NCI-H1436 treated with DMSO at 0.1 percent for 48 hours (cell line): Measurements from ENCODE around the gene SEC22A.

Experiments used
- DNase-seq: peaks from one replicate; lab custom pipeline; 2025; lab: John Stamatoyannopoulos, UW

SEC22A gene

GRCh38 chr3:123307064-123307463, 105.3 kb downstream of the SEC22A start:
- no peak for DNase-seq

- no peak for DNase-seq
These were observed 108.4 kb downstream of the SEC22A start for GRCh38 chr3:123310186-123310585.

DNA sequence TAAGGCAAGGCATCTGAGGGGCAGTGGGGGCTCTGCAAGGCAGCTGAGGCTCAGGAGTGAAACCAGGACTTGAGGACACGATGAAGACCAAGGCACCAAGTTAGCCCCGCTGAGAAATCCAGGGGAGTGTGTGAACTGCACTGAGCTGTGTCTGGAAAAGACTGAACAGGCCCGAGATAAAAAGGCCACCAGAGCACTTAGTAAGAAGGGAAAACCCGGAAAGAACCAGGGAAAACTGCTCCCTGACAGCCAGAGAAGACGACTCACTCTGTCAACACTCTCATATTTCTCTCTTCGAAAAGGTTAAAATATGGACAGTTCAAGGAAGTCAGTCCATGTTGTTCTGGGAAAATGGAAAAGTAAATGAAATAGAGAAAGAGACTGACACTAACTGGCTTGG, 109.0 kb downstream of the SEC22A start:
- no peak for DNase-seq

- no peak for DNase-seq
These were observed 109.5 kb downstream of the SEC22A start for GRCh38 chr3:123311201-123311600.

DNA sequence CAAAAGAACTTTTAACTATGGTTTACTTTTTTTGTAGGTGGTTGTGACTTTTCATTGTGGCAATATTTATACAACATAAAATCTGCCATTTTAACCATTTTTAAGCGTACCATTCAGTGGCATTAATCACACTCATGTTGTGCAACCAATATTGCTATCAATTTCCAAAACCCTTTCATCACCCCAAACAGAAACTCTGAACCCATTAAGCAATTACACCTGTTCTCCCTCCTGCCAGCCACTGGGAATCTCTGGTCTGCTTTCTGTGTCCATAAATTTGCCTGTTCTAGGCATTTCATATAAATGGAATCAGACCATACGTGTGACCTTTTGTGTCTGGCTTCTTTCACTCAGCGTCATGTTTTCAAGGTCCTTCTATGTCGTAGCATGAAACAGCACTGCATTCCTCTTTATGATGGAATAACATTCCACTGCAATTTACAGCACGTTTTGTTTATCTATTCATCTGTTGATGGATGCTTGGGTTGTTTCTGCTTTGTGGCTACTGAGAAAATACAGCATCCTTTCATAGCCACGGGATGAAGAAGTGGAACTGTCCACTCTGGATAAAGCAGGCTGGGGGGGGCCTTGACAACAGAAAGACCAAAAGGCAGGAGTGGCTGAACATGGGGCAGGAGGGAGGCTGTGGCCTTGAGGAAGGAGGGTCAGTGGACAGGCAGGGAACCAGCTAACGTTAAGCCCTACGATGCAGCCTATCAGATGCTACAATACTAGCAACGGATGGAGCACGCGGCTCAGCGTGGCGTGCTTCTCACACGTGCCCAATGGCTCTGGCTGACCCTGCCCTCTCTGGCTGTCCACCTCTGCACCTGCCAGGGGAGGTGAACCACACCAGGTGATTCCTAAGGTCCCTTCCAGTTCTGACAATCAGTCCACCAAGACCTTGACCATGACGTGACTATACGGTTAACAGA, 110.9 kb downstream of the SEC22A start:
- DNase-seq: no peak

DNA sequence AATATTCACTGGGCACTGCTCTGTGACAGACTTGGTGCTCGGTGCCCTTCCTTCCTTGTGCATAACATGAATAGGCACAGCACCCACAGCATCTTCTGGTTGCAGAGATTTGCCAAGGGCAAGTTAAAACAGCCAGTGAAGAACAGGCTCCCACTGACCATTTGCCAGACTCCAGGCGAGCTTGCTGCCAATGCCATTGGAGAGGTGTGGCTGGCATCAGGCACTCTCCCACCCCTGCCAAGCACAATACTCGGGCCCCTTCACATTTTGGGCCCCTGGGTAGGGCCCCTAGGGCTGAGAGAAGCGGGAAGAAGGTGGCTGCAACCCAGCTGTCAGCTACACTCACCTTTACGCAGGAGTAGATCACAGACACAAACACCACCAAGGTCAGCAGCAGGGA, 112.1 kb downstream of the SEC22A start:
- no peak for DNase-seq

DNA sequence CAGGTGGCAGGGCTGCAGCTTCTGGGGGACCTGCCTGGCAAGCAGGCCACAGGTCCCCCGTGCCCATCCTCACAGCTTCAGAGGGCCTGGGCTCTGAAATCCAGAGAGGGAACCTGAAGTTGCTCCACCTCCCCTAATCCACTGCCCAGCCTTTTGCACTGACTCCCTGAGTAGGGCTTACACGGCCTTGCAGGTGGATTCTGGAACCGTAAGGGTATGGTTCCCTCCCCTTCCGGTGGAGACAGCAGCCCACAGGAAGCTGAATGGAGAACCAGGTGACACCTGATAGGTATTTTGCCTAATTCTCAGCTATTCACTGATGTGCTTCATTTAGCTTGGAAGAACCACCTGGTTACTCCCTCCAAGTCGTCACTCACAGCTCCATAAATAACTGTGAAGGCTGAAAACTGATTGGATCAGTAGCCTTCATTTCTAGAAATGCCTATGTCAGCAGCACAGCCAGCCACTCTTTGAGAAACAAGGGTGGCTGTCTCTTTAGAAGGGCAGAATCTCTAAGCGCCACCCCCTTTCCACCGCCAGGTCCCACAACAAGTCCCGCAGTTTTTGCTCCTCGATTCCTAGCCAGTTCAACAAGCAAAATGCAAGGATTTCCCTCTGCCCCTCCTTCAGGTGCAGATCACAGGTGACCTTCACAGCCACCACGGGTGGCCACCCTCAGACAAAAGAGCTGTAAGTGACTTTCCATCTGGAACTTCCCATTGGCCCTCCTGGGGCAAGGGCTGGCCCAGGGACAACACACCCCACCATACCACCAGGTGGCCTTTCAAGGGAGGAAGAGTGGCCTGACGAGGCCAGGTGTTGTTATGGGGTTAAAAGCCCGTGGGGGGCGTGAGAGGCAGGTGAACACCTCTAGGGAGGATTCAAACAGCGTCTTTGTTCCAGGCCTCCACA, 112.9 kb downstream of the SEC22A start:
- DNase-seq: no peak

- DNase-seq: no peak
These were observed 113.5 kb downstream of the SEC22A start for GRCh38 chr3:123315271-123315595.

GRCh38 chr3:123317716-123318115, 116.0 kb downstream of the SEC22A start:
- DNase-seq: no peak

DNA sequence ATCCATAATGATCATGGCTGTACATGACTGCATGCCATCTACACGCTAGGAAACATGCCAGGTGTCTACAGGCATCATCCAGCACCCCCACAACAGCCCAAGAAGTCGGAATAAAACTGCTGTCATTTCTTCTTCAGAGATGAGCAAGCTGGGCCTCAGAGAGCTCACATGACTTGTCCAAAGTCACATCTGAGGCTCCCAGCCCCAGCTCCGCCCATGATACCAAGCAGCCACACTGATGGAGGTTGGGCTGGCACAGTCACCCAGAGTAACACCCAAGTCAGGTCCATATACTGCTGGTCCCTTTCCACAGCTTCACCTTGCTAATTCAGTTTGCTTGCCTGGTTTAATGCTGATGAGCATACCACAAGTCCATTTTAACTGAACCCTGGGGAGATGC, 116.6 kb downstream of the SEC22A start:
- DNase-seq: no peak

DNA sequence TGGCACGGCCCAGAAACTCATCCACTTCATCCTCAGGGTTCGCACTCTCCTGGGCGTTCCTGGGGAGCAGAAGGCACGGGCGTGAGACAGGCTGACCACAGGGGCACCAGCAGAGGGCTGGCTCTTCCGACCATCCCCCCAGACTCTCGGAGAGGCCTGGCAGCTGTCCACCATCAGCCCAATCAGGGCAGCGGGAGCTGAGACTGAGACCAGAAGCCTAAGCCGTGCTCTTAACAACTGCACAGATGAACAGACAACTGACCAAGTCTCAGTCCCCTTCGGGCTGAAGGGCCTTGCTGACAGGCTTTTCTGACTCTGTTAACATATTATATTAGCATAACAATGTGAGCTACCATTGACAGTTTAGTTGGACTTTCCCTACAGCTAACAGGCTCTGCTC, 118.0 kb downstream of the SEC22A start:
- DNase-seq: no peak

- DNase-seq: no peak
These were observed 118.5 kb downstream of the SEC22A start for GRCh38 chr3:123320221-123320620.

- no peak for DNase-seq
These were observed 120.1 kb downstream of the SEC22A start for GRCh38 chr3:123321806-123322205.

DNA sequence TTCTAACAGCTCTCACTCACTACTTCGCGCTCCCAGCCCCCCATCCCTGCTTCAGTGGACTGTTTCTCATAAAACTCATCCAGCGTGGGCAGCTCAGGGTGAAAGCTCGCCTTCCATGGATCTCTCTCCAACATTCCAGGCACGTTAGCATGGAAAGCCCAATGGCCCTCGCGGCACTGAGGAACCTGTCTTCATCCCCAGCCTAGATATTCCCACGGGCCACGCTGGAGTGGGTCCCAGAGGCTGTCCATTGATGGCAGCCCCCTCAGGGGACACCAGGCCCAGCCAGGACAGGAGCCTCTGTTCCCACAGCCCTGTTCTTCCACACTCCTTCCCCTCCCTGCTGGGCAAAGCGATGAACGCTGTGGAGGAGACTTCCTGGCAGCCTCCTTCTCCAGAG, 121.1 kb downstream of the SEC22A start:
- DNase-seq: no peak
